ENCODE results near the gene UFD1.
A peak's percentile ranks its signal among the peaks of the same experiment; 100 is the strongest.

UFD1 gene

GRCh38 chr22:19478901-19479354, at the start of gene UFD1:
UFD1 (minus strand) TSS chr22:19479193; CDS start chr22:19479085, 108 bp downstream.
- DNase-seq = peak; percentile 77 to 82

GRCh38 chr22:19527861-19528417, 48.9 kb upstream of the UFD1 start:
- no peak for DNase-seq

GRCh38 chr22:19527321-19527721, 48.3 kb upstream of the UFD1 start:
- peak in 1 of 2 experiments; percentile 15 for DNase-seq

GRCh38 chr22:19526702-19527111, 47.7 kb upstream of the UFD1 start:
- no peak for DNase-seq

GRCh38 chr22:19526076-19526701, 47.2 kb upstream of the UFD1 start:
- DNase-seq = no peak

- DNase-seq = no peak
Measured at GRCh38 chr22:19525666-19526065, 46.7 kb upstream of the UFD1 start.

- no peak for DNase-seq
Measured at GRCh38 chr22:19525116-19525660, 46.2 kb upstream of the UFD1 start.

GRCh38 chr22:19524170-19525115, 45.5 kb upstream of the UFD1 start, which contains the start of gene CLDN5:
CLDN5 (minus strand) TSS chr22:19524410; CDS start chr22:19524255, 155 bp downstream.
- peak; percentile 57 to 79 for DNase-seq

- peak; percentile 45 to 50 for DNase-seq
Measured at GRCh38 chr22:19523240-19524169, 44.5 kb upstream of the UFD1 start.

- no peak for DNase-seq
Measured at GRCh38 chr22:19522881-19523239, 43.9 kb upstream of the UFD1 start.

GRCh38 chr22:19522190-19522880, 43.3 kb upstream of the UFD1 start:
- DNase-seq = peak; percentile 68 to 89

GRCh38 chr22:19520566-19521305, 41.7 kb upstream of the UFD1 start:
- DNase-seq = no peak

- no peak for DNase-seq
Measured at GRCh38 chr22:19520007-19520406, 41.0 kb upstream of the UFD1 start.

GRCh38 chr22:19519041-19519926, 40.3 kb upstream of the UFD1 start:
- DNase-seq = no peak

- no peak for DNase-seq
Measured at GRCh38 chr22:19518635-19519034, 39.6 kb upstream of the UFD1 start.

- DNase-seq = no peak
Measured at GRCh38 chr22:19517919-19518611, 39.1 kb upstream of the UFD1 start.

GRCh38 chr22:19517171-19517500, 38.1 kb upstream of the UFD1 start:
- DNase-seq = no peak

GRCh38 chr22:19516378-19517170, 37.6 kb upstream of the UFD1 start:
- DNase-seq = no peak

All from NCI-H524 (cell line).